ENCODE measurements around the gene DAGLB.
A peak's percentile ranks its signal among the peaks of the same experiment; 100 is the strongest.
"Not testable (repeated sequence)": the region's sequence is repeated elsewhere in the genome, so short reads cannot be mapped to it uniquely, and the experiment has no call there.

DAGLB gene

GRCh38 chr7:6379886-6380285, 67.9 kb downstream of the DAGLB start:
- peaks cover 28% of the 10 kb centered on the region for H3K36me3 ChIP-seq (ENCODE audit: insufficient read depth, low read length)
- H3K9ac ChIP-seq (ENCODE audit: low read depth, low read length): no peak overlapping the region
- H3K4me2 ChIP-seq (ENCODE audit: low read length): peak overlapping the region; percentile 51
- no peaks in the 10 kb centered on the region for H3K27me3 ChIP-seq (ENCODE audit: control insufficient read depth, insufficient read depth, low read length)
- H3K4me3 ChIP-seq (ENCODE audit: low read length): no peak overlapping the region
- H3K4me1 ChIP-seq (ENCODE audit: control insufficient read depth, insufficient read depth, low read length): peaks cover 54% of the 10 kb centered on the region
- no peaks in the 10 kb centered on the region for H3K9me3 ChIP-seq (replicated peaks; ENCODE audit: low read length)

- peaks cover 43% of the 10 kb centered on the region for H3K4me1 ChIP-seq (ENCODE audit: control insufficient read depth, insufficient read depth, low read length)
- not testable (repeated sequence) for H3K9me3 ChIP-seq (replicated peaks; ENCODE audit: low read length); H3K27me3 ChIP-seq (ENCODE audit: control insufficient read depth, insufficient read depth, low read length); H3K4me2 ChIP-seq (ENCODE audit: low read length); H3K9ac ChIP-seq (ENCODE audit: low read depth, low read length); H3K4me3 ChIP-seq (ENCODE audit: low read length)
- H3K36me3 ChIP-seq (ENCODE audit: insufficient read depth, low read length): peaks cover 30% of the 10 kb centered on the region
Measured at GRCh38 chr7:6378556-6378955, 69.2 kb downstream of the DAGLB start.

DNA sequence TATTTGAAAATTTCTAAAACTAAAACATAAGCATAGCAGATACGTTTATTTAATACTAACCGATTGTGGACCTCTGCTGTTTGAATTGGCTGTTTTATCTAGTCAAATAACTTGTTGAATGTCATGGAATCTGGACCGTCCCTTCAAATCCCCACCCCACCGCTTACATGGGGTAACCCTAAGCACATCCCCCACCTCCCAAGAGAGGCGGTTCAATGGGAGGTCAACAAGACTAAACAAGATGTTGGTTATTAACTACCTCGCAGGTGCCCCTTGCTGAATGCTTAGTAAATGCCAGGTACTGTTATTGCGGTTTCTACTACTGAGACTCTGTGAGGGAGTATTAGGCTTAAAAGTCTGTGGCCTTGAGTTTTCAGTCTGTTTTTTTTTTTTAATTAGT, 70.9 kb downstream of the DAGLB start:
- Histone ChIP-seq H3K27me3 (ENCODE audit: control insufficient read depth, insufficient read depth, low read length) (no peaks in the 10 kb centered on the region), H3K9ac (ENCODE audit: low read depth, low read length) (no peak overlapping the region), H3K4me1 (ENCODE audit: control insufficient read depth, insufficient read depth, low read length) (peaks cover 28% of the 10 kb centered on the region), H3K4me3 (ENCODE audit: low read length) (peak overlapping the region; percentile 57), H3K4me2 (ENCODE audit: low read length) (peak overlapping the region; percentile 80), H3K9me3 (replicated peaks; ENCODE audit: low read length) (no peaks in the 10 kb centered on the region), H3K36me3 (ENCODE audit: insufficient read depth, low read length) (peaks cover 25% of the 10 kb centered on the region)

GRCh38 chr7:6375348-6376101, 72.2 kb downstream of the DAGLB start:
- Histone ChIP-seq H3K36me3 (ENCODE audit: insufficient read depth, low read length) (peaks cover 20% of the 10 kb centered on the region), H3K4me2 (ENCODE audit: low read length) (peak overlapping the region; percentile 80), H3K4me1 (ENCODE audit: control insufficient read depth, insufficient read depth, low read length) (peaks cover 23% of the 10 kb centered on the region)

DNA sequence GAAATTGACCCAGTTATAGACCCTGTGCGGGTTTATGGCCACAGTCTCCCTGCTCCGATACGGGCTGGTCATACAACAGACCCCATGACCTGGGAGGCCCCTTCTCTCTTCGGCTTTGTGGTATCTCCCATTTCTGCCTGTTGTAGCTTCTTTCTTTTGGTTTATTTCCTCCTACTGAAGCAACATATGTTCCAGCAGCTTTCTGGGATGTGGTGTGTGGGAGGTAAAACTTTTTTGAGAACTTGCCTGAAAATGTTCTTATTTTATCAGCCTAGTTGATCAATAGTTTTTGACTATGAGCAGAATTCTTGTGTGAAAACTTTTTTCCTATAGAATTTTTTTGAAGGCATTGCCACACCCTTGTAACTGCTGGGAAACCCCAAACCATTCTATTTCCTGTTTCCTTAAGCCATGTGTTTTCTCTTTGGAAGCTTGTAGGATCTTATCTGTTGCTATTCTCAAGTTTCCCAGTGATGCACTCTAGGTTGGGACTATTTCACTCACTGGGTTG, 80.0 kb downstream of the DAGLB start:
- H3K4me1 ChIP-seq (ENCODE audit: control insufficient read depth, insufficient read depth, low read length): peaks cover 6% of the 10 kb centered on the region
- H3K4me2 ChIP-seq (ENCODE audit: low read length): no peak overlapping the region
- no peak overlapping the region for H3K9ac ChIP-seq (ENCODE audit: low read depth, low read length)
- H3K36me3 ChIP-seq (ENCODE audit: insufficient read depth, low read length): no peaks in the 10 kb centered on the region
- no peaks in the 10 kb centered on the region for H3K9me3 ChIP-seq (replicated peaks; ENCODE audit: low read length)
- no peaks in the 10 kb centered on the region for H3K27me3 ChIP-seq (ENCODE audit: control insufficient read depth, insufficient read depth, low read length)
- no peak overlapping the region for H3K4me3 ChIP-seq (ENCODE audit: low read length)

More at GRCh38 chr7:6375348-6376101, 72.2 kb downstream of the DAGLB start:
- Histone ChIP-seq H3K9me3 (replicated peaks; ENCODE audit: low read length) (no peaks in the 10 kb centered on the region), H3K27me3 (ENCODE audit: control insufficient read depth, insufficient read depth, low read length) (no peaks in the 10 kb centered on the region), H3K9ac (ENCODE audit: low read depth, low read length) (peak overlapping the region; percentile 99), H3K4me3 (ENCODE audit: low read length) (peak overlapping the region; percentile 76)

- H3K27me3 ChIP-seq (ENCODE audit: control insufficient read depth, insufficient read depth, low read length): no peaks in the 10 kb centered on the region
- H3K4me2 ChIP-seq (ENCODE audit: low read length): no peak overlapping the region
- no peak overlapping the region for H3K9ac ChIP-seq (ENCODE audit: low read depth, low read length)
- H3K9me3 ChIP-seq (replicated peaks; ENCODE audit: low read length): no peaks in the 10 kb centered on the region
- peaks cover 6% of the 10 kb centered on the region for H3K4me1 ChIP-seq (ENCODE audit: control insufficient read depth, insufficient read depth, low read length)
- no peak overlapping the region for H3K4me3 ChIP-seq (ENCODE audit: low read length)
- no peaks in the 10 kb centered on the region for H3K36me3 ChIP-seq (ENCODE audit: insufficient read depth, low read length)
Measured at GRCh38 chr7:6365451-6365850, 82.3 kb downstream of the DAGLB start.

- H3K36me3 ChIP-seq (ENCODE audit: insufficient read depth, low read length): no peaks in the 10 kb centered on the region
- no peak overlapping the region for H3K4me3 ChIP-seq (ENCODE audit: low read length)
- H3K4me1 ChIP-seq (ENCODE audit: control insufficient read depth, insufficient read depth, low read length): no peaks in the 10 kb centered on the region
- H3K4me2 ChIP-seq (ENCODE audit: low read length): no peak overlapping the region
- no peaks in the 10 kb centered on the region for H3K9me3 ChIP-seq (replicated peaks; ENCODE audit: low read length)
- no peak overlapping the region for H3K9ac ChIP-seq (ENCODE audit: low read depth, low read length)
- H3K27me3 ChIP-seq (ENCODE audit: control insufficient read depth, insufficient read depth, low read length): no peaks in the 10 kb centered on the region
Measured at GRCh38 chr7:6360841-6361240, 86.9 kb downstream of the DAGLB start.

DNA sequence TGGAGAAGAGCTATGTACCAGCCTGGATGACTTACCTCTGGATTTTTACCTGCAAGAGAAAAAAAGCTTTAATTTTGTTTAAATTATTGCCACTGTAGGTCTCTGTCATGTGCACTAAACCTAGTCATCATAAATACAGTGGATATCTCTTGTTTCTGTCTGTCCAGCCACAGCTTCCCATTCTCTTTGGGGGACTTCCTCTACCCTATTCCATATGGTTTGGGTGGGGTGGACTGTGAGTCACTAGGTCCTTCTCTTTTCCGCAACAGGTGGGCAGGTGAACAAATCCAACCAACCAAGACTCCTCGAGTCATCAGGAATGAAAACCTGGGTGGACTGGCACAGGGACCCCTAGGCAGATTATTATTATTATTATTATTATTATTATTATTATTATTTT, 88.0 kb downstream of the DAGLB start:
- no peaks in the 10 kb centered on the region for H3K36me3 ChIP-seq (ENCODE audit: insufficient read depth, low read length)
- H3K4me3 ChIP-seq (ENCODE audit: low read length): no peak overlapping the region
- no peak overlapping the region for H3K9ac ChIP-seq (ENCODE audit: low read depth, low read length)
- H3K4me1 ChIP-seq (ENCODE audit: control insufficient read depth, insufficient read depth, low read length): no peaks in the 10 kb centered on the region
- no peaks in the 10 kb centered on the region for H3K27me3 ChIP-seq (ENCODE audit: control insufficient read depth, insufficient read depth, low read length)
- no peaks in the 10 kb centered on the region for H3K9me3 ChIP-seq (replicated peaks; ENCODE audit: low read length)
- H3K4me2 ChIP-seq (ENCODE audit: low read length): no peak overlapping the region

Data from skeletal muscle satellite cell (primary cell).